Measurements from ENCODE around the gene HSP90B1.

The HSP90B1 gene

GRCh38 chr12:103930034-103930786 lies at the start of gene HSP90B1:
HSP90B1 (plus strand) TSS chr12:103930410; CDS start chr12:103930516, 106 bp downstream.
- DNase-seq (ENCODE audit: low read depth), result peak; percentile 99

GRCh38 chr12:103881261-103881660 lies 48.9 kb upstream of the HSP90B1 start:
- DNase-seq (ENCODE audit: low read depth), result no peak

DNA sequence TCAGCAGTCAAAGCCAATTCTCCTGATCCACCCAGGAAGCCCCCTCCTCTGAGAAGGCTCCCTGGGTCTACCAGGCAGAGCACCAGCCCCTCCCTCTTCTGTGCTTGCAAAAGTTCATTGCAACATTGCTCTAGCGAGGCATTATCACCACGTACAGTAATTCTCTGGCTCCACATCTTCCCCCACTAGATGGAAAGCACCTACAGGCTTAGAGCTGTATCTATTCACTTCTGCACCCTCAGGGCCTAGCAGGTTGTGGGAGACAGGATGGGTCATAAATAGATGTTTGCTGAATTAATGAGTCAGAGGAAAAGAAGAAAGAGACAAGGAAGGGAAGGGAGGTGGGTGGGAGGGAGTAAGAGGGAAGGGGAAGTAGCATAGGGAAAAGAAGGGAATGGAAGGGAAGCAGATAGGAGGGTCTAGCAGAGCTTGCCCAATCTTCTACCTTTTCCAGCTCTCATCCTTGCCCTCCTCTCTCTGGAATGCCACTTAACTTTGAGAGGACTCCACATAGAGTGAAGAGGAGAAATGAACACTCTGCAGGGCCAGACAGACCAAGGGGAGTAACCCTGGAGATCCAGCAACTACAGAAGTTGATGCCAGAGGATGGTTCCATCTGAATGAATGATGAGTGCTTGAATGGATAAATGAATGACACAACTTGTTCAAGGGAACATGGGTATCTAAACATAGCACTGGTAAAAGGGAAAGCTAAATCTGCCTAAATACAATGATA lies 47.2 kb upstream of the HSP90B1 start:
- no peak for DNase-seq (ENCODE audit: low read depth)

DNA sequence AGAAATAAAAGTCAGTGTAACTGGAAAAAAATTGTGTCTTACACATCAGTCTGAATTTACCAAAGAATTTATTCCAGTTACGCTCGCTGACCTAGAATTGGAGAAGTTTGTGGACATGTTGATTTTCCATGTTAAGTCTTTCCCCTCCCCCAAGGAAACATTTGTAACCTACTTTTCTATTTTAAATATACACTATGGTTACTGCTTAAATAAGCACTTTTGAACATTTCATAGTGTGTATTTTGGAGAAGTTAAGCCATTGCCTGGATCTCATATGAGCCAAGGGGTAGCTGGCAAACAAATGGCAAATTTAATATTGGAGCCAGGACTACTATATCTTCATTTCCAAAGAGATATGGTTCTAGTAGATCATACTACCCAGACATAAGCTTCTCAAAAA lies 46.3 kb upstream of the HSP90B1 start:
- no peak for DNase-seq (ENCODE audit: low read depth)

DNA sequence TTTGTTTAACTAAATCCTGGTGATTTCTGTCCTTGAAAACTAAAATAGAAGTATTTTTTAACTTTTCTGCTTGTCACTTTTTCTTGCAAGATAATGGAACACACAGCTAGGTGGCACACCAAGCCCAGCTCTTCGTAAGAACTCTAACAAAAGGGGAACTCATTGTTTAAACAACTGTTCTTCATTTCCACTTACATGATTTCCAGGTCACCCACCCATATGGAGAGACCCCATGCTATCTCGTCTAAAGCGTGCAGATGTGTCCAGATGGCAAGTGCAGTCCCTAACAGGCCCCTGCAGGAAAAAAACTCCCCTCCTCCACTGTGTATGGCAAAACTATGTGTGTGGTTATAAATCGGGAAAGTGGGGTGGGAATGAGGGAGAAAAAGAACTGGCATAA lies 45.9 kb upstream of the HSP90B1 start:
- DNase-seq (ENCODE audit: low read depth), result peak; percentile 12

DNA sequence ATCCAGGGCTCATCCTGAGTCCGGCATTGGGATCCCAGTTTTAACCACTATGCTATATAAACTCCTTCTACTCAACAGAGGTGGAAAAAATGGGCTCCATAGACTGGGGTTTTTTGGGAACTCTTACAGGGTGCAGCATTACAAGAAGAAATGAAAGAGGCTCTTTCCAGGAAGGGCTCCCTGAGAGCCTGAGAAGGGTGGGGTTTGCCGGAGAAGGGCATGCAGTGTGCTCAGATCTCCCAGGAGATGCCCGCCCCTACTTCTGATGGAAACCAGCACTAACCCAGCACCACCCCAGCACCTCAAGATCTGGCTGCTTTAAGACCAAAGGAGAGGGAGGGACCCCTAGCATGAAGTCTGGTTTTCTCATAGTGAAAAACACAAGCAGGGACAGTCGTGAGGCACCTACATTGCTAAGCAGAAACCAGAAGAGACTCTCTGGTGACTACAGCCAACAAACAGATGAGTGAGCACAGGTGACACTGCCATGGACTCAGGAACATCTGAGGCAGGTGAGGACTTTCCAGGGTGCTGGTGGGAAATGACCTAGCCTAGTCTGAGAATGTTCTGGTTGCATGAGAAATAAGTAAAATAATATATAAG lies 43.9 kb upstream of the HSP90B1 start:
- DNase-seq (ENCODE audit: low read depth), result no peak

- DNase-seq (ENCODE audit: low read depth), result no peak
Measured at GRCh38 chr12:103887738-103888137, 42.5 kb upstream of the HSP90B1 start.

- no peak for DNase-seq (ENCODE audit: low read depth)
Measured at GRCh38 chr12:103897316-103897715, 32.9 kb upstream of the HSP90B1 start.

- DNase-seq (ENCODE audit: low read depth), result peak; percentile 22
Measured at GRCh38 chr12:103901518-103902173, 28.6 kb upstream of the HSP90B1 start.

DNA sequence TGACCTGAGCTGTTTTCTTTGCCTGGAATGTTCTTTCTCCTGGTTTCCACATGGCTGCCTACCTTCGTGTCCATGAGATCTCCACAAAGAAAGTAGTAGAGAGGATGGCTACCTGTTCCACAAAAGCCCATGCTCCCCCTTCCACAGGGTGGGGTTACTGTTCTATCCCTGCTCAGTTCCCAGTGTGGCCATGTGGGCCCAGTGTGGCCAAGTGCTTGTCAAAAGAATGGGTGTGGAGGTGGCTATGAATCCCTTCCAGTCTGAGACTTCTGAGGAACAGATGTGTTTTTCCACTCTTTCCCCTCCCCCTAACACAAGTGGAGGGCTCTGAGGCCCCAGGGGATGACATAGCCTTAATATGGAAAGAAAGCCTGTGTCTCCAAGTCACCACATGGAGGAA lies 26.2 kb upstream of the HSP90B1 start:
- DNase-seq (ENCODE audit: low read depth), result no peak

GRCh38 chr12:103905730-103906349 lies 24.4 kb upstream of the HSP90B1 start:
- DNase-seq (ENCODE audit: low read depth), result no peak

GRCh38 chr12:103908246-103908541 lies 22.0 kb upstream of the HSP90B1 start:
- DNase-seq (ENCODE audit: low read depth), result no peak

GRCh38 chr12:103908877-103909276 lies 21.3 kb upstream of the HSP90B1 start:
- no peak for DNase-seq (ENCODE audit: low read depth)

DNA sequence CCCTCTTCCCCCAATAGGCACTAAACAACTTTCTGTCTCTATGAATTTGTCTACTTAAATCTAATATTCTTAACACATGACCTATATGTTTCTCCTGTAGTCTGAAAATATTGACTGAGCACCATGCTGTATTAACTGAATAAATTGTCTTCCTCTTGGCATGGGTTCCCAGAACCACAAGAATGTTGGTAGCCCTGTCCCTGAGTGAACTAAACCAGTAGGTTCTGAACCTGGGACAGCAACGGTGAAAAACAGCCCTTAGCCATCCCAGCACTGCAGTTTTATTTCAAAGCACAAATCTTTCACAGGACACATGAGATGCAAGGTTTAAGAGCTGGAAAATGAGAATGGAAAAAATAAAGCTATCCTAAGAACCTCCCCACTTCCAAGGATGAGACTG lies 20.4 kb upstream of the HSP90B1 start:
- DNase-seq (ENCODE audit: low read depth), result no peak

DNA sequence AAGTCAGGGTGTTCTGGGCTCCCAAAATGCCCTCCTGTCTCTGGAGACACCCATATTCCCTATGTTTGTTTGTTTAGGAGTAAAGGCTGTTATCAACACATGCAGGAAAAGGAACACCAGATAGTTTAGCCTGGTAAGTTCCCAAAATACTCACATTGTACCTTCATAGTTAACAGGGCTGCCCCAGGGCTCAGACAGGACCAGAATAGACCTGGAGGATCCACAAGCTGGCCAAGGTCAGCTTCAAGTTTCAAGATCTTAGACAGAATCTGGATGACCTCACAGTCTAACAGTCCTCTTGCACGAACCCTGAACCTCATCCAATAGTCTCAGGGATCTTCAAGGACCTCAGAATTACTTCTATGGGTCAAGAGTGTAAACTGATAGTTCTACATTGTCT lies 18.1 kb upstream of the HSP90B1 start:
- no peak for DNase-seq (ENCODE audit: low read depth)

GRCh38 chr12:103913100-103913499 lies 17.1 kb upstream of the HSP90B1 start:
- DNase-seq (ENCODE audit: low read depth), result no peak

GRCh38 chr12:103915306-103915705 lies 14.9 kb upstream of the HSP90B1 start:
- DNase-seq (ENCODE audit: low read depth), result no peak

DNA sequence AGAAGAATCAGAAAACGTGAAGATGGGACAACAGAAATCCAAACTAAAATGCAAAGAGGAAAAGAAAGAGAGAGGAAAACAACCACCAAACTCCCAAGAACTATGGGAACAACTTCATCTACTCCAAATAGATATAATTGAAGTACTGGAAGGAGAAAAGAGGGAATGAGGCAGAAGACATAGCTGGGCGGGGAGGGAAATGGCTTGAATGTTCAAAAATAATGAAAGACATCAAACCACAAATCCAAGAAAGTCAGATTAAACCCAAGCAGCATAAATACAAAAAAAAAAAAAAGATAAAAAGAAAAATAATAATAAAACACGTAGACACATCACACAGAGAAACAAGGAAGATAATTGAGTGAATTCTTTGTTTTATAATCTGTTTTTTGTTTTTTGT lies 12.3 kb upstream of the HSP90B1 start:
- no peak for DNase-seq (ENCODE audit: low read depth)

GRCh38 chr12:103924761-103925641 lies 5.2 kb upstream of the HSP90B1 start:
- DNase-seq (ENCODE audit: low read depth), result no peak

DNA sequence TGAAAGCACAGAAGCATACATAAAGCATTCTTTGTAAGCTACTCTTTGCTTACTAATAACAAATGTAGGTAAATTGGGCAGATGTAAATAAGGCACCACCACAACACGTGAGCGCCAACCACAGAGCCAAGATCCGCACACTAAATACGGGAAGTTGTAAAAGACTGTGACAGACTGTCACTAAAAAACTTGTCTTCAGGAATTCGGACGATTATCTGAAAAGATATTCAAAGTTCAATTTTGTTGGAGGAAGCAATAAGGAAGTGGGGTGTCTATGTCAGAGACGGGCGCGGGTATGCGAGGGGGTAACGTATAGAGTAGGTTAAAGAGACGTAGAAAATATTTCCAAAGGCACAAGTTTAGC lies 1.5 kb upstream of the HSP90B1 start:
- DNase-seq (ENCODE audit: low read depth), result peak; percentile 20

GRCh38 chr12:103929046-103929783 lies 995 bp upstream of the HSP90B1 start:
- peak; percentile 73 for DNase-seq (ENCODE audit: low read depth)

Data from stimulated activated CD8-positive, alpha-beta memory T cell treated with anti-CD3 and anti-CD28 coated beads, Interleukin-12 subunit alpha, Interleukin-12 subunit beta, amount 100 ng/mL, for 1 hour (primary cell).